Thoracic aorta (tissue), 2 donors: Measurements from ENCODE around the gene TRAPPC2. TPM values are rescaled to one million over a fixed set of nuclear protein-coding genes. Genes with fewer than 3 reads are reported as not detected.

Experiments
- ATAC-seq: fragments of 150-250 bp; one replicate; pipeline ENCODE4 v1.8.0; 2017; ENCODE audit warnings: low read depth; ENCODE audit not compliant: insufficient number of reproducible peaks, low FRiP score
- DNase-seq: peaks from one replicate; pipeline ENCODE4 v3.0.0-alpha.2; 2020; ENCODE audit warnings: low spot score
- H3K27ac ChIP-seq, 2 donors: fragments of 200-600 bp; sonication (generic); 1 replicate in 1 of 2; 2 replicates in 1 of 2; pipeline ENCODE4 v1.5.1; 2016; ENCODE audit warnings: mild to moderate bottlenecking in 2 of 2, moderate library complexity in 2 of 2
- H3K27me3 ChIP-seq: fragments of 200-600 bp; sonication (generic); replicated peaks from 2 replicates; pipeline ENCODE4 v1.6.0; 2016; ENCODE audit warnings: mild to moderate bottlenecking; ENCODE audit not compliant: insufficient read depth
- H3K36me3 ChIP-seq: fragments of 200-600 bp; sonication (generic); one replicate; pipeline ENCODE4 v1.5.1; 2016
- H3K4me1 ChIP-seq, 2 donors: fragments of 200-600 bp; sonication (generic); 1 replicate in 1 of 2; 2 replicates in 1 of 2; pipeline versions ENCODE4 v1.5.1 to v1.6.0; 2016; ENCODE audit warnings: low read depth in 2 of 2, mild to moderate bottlenecking in 1 of 2; ENCODE audit not compliant: control insufficient read depth in 1 of 2
- H3K4me3 ChIP-seq: fragments of 200-600 bp; sonication (generic); 2 replicates; pipeline ENCODE4 v1.5.1; 2016; ENCODE audit warnings: mild to moderate bottlenecking
- H3K9me3 ChIP-seq: fragments of 200-600 bp; sonication (generic); 2 replicates; pipeline ENCODE4 v1.5.1; 2016
- CTCF ChIP-seq: fragments of 200-600 bp; sonication (generic); IDR thresholded peaks from one replicate; pipeline ENCODE4 v1.5.1; 2019; ENCODE audit warnings: antibody characterized with exemption
- total RNA-seq, 2 donors: library from RNA; depleted of rRNA; stranded (reverse); fragments of >200 nt; gene quantifications; one replicate each; pipeline versions ENCODE4 v1.1.0 to v1.2.3, GENCODE V29; 2016

The TRAPPC2 gene
- total RNA-seq, 2 donors from 2014 or later: 15.0 to 24.2 TPM

- Histone ChIP-seq H3K4me1 (no peaks in the 10 kb centered on the region), H3K4me3 (no peak overlapping the region), H3K9me3 (no peaks in the 10 kb centered on the region), H3K27ac (no peak overlapping the region), H3K36me3 (peaks cover 4% of the 10 kb centered on the region), H3K27me3 (no peaks in the 10 kb centered on the region)
- DNase-seq (no peak), ATAC-seq (no peak)
- TF ChIP-seq CTCF: no peak
These were observed 23.3 kb downstream of the TRAPPC2 start for GRCh38 chrX:13711141-13711540.

GRCh38 chrX:13703589-13703988, 30.8 kb downstream of the TRAPPC2 start:
- H3K9me3 ChIP-seq: no peaks in the 10 kb centered on the region

GRCh38 chrX:13703135-13703534, 31.3 kb downstream of the TRAPPC2 start:
- Histone ChIP-seq H3K4me1 (peaks cover 16 to 25% of the 10 kb centered on the region in 2 donors), H3K36me3 (no peaks in the 10 kb centered on the region), H3K9me3 (no peaks in the 10 kb centered on the region), H3K4me3 (no peak overlapping the region), H3K27me3 (no peaks in the 10 kb centered on the region), H3K27ac (no peak overlapping the region)
- DNase-seq (no peak), ATAC-seq (no peak)
- TF ChIP-seq CTCF: no peak

More at GRCh38 chrX:13703589-13703988, 30.8 kb downstream of the TRAPPC2 start:
- no peak for DNase-seq
- no peak for TF ChIP-seq CTCF
- H3K27me3 ChIP-seq: no peaks in the 10 kb centered on the region
- no peaks in the 10 kb centered on the region for H3K36me3 ChIP-seq
- no peak for ATAC-seq
- H3K27ac ChIP-seq: no peak overlapping the region
- no peak overlapping the region for H3K4me3 ChIP-seq
- H3K4me1 ChIP-seq: peaks cover 12 to 20% of the 10 kb centered on the region in 2 donors

GRCh38 chrX:13702111-13702789, 32.2 kb downstream of the TRAPPC2 start:
- DNase-seq: no peak

GRCh38 chrX:13700380-13700779, 34.0 kb downstream of the TRAPPC2 start:
- TF ChIP-seq CTCF: no peak

More at GRCh38 chrX:13702111-13702789, 32.2 kb downstream of the TRAPPC2 start:
- Histone ChIP-seq H3K36me3 (no peaks in the 10 kb centered on the region), H3K9me3 (no peaks in the 10 kb centered on the region), H3K27me3 (no peaks in the 10 kb centered on the region), H3K4me1 (peaks cover 16 to 25% of the 10 kb centered on the region in 2 donors), H3K4me3 (no peak overlapping the region), H3K27ac (no peak overlapping the region)
- TF ChIP-seq CTCF: no peak
- no peak for ATAC-seq

More at GRCh38 chrX:13700380-13700779, 34.0 kb downstream of the TRAPPC2 start:
- H3K4me1 ChIP-seq: peaks cover 16 to 28% of the 10 kb centered on the region in 2 donors
- no peaks in the 10 kb centered on the region for H3K9me3 ChIP-seq
- no peaks in the 10 kb centered on the region for H3K36me3 ChIP-seq
- DNase-seq (no peak), ATAC-seq (no peak)
- no peaks in the 10 kb centered on the region for H3K27me3 ChIP-seq
- H3K4me3 ChIP-seq: no peak overlapping the region
- no peak overlapping the region for H3K27ac ChIP-seq
